Brain microvascular endothelial cell (primary cell): ENCODE data around the gene RPS16.

Experiments
- DNase-seq: peaks from one replicate; pipeline ENCODE4 v3.0.0-alpha.2; 2020
- H3K27ac ChIP-seq: fragments of 250-450 bp; sonication (Bioruptor Pico); 2 replicates; pipeline ENCODE4 v1.5.1; 2020; ENCODE audit warnings: mild to moderate bottlenecking, moderate library complexity
- H3K27me3 ChIP-seq: fragments of 250-450 bp; sonication (Bioruptor Pico); replicated peaks from 2 replicates; pipeline ENCODE4 v1.5.1; 2020; ENCODE audit warnings: mild to moderate bottlenecking
- H3K36me3 ChIP-seq: fragments of 250-450 bp; sonication (Bioruptor Pico); replicated peaks from 2 replicates; pipeline ENCODE4 v1.5.1; 2020; ENCODE audit warnings: mild to moderate bottlenecking
- H3K4me3 ChIP-seq: 2 replicates; pipeline ENCODE4 v1.5.1; 2011; ENCODE audit warnings: low read depth, mild to moderate bottlenecking, control low read depth, low read length, moderate library complexity
- CTCF ChIP-seq: IDR thresholded peaks from 2 replicates; pipeline ENCODE4 v1.5.1; 2011; ENCODE audit warnings: low read depth, mild to moderate bottlenecking, moderate library complexity, low read length, control low read depth, inconsistent platforms; ENCODE audit errors: missing control alignments
- in situ Hi-C: cut with HindIII; loops from 2 replicates; pipeline ENCODE4 v1.10.0; 2017; ENCODE audit warnings: low sequenced_read_pairs, low pct_ligation_motif_present

The RPS16 gene

GRCh38 chr19:39426170-39426569 lies 9.6 kb downstream of the RPS16 start:
- TF ChIP-seq CTCF: no peak
- Histone ChIP-seq H3K27ac (no peak overlapping the region), H3K4me3 (no peak overlapping the region), H3K36me3 (peaks cover 42% of the 10 kb centered on the region), H3K27me3 (no peaks in the 10 kb centered on the region)
- in situ Hi-C loops: no loop called here
- no peak for DNase-seq

- in situ Hi-C loops: no loop called here
- no peaks in the 10 kb centered on the region for H3K27me3 ChIP-seq
- TF ChIP-seq CTCF: no peak
- H3K27ac ChIP-seq: no peak overlapping the region
- H3K4me3 ChIP-seq: no peak overlapping the region
- H3K36me3 ChIP-seq: peaks cover 44% of the 10 kb centered on the region
- no peak for DNase-seq
These were observed 10.0 kb downstream of the RPS16 start for GRCh38 chr19:39425744-39426143.

GRCh38 chr19:39424934-39425333 lies 10.8 kb downstream of the RPS16 start:
- TF ChIP-seq CTCF: no peak
- in situ Hi-C loops: no loop called here
- Histone ChIP-seq H3K36me3 (peaks cover 53% of the 10 kb centered on the region), H3K27ac (no peak overlapping the region), H3K27me3 (no peaks in the 10 kb centered on the region), H3K4me3 (no peak overlapping the region)
- DNase-seq: no peak

- no peak for DNase-seq
These were observed 12.3 kb downstream of the RPS16 start for GRCh38 chr19:39423258-39424086.

GRCh38 chr19:39422020-39422419 lies 13.7 kb downstream of the RPS16 start:
- Histone ChIP-seq H3K4me3 (no peak overlapping the region), H3K27ac (no peak overlapping the region), H3K27me3 (no peaks in the 10 kb centered on the region), H3K36me3 (peaks cover 80% of the 10 kb centered on the region)
- no peak for DNase-seq
- in situ Hi-C loops: no loop called here
- no peak for TF ChIP-seq CTCF

More at GRCh38 chr19:39423258-39424086, 12.3 kb downstream of the RPS16 start:
- Histone ChIP-seq H3K36me3 (peaks cover 67% of the 10 kb centered on the region), H3K4me3 (no peak overlapping the region), H3K27me3 (no peaks in the 10 kb centered on the region), H3K27ac (no peak overlapping the region)
- no peak for TF ChIP-seq CTCF
- in situ Hi-C loops: no loop called here

- in situ Hi-C loops: no loop called here
- Histone ChIP-seq H3K4me3 (no peak overlapping the region), H3K27ac (no peak overlapping the region), H3K36me3 (peaks cover 87% of the 10 kb centered on the region), H3K27me3 (no peaks in the 10 kb centered on the region)
- TF ChIP-seq CTCF: no peak
- no peak for DNase-seq
These were observed 15.0 kb downstream of the RPS16 start for GRCh38 chr19:39420769-39421168.
